Panc1 (cell line): ENCODE results near the gene TXLNA. TPM values are rescaled to one million over a fixed set of nuclear protein-coding genes. Genes with fewer than 3 reads are reported as not detected.

Experiments used
- ATAC-seq: fragments of 200-7000 bp; cut with Tn5 transposase; 2 replicates; pipeline ENCODE4 v1.9.1; 2020; ENCODE audit warnings: mild to moderate bottlenecking, moderate library complexity
- BruUV-seq: library from RNA; stranded (reverse); fragments of 400-500 nt; replicated peaks from 2 replicates; lab custom pipeline; 2021; lab: Mats Ljungman, UMichigan
- CTCF ChIA-PET: fragments of 300-600 bp; sonication (Branson Sonifier 250); formaldehyde crosslinking; loops from one replicate; lab custom pipeline; 2022; ENCODE audit warnings: antibody characterized with exemption; lab: Charles Lee
- POLR2A ChIA-PET: fragments of 300-600 bp; sonication (Branson Sonifier 250); formaldehyde crosslinking; loops from one replicate; lab custom pipeline; 2022; ENCODE audit warnings: antibody characterized with exemption; lab: Charles Lee
- DNase-seq: peaks from one replicate; pipeline ENCODE4 v3.0.0-alpha.2; 2010; ENCODE audit warnings: low read depth, low spot score
- H3K27ac ChIP-seq: 2 replicates; pipeline ENCODE4 v1.5.1; 2011; ENCODE audit warnings: mild to moderate bottlenecking, low read length, inconsistent platforms
- H3K27me3 ChIP-seq: fragments of 200-500 bp; sonication (Bioruptor generic); 2 replicates; pipeline ENCODE4 v1.6.0; 2014; ENCODE audit warnings: low read length, inconsistent platforms; ENCODE audit not compliant: control insufficient read depth, insufficient read depth
- H3K36me3 ChIP-seq: fragments of 200-500 bp; sonication (Bioruptor generic); 2 replicates; pipeline ENCODE4 v1.5.1; 2014; ENCODE audit warnings: inconsistent platforms, mild to moderate bottlenecking, low read length, moderate library complexity; ENCODE audit not compliant: control insufficient read depth, insufficient read depth
- H3K4me1 ChIP-seq: 2 replicates; pipeline ENCODE4 v1.5.1; 2011; ENCODE audit warnings: inconsistent platforms, mild to moderate bottlenecking, low read length, moderate library complexity; ENCODE audit not compliant: control insufficient read depth, insufficient read depth
- H3K4me3 ChIP-seq, 2 experiments: 2 replicates each; pipeline ENCODE4 v1.5.1; 2011 to 2012; ENCODE audit warnings: low read depth in 2 of 2, low read length in 2 of 2, mild to moderate bottlenecking in 2 of 2, inconsistent platforms in 1 of 2, moderate library complexity in 1 of 2
- H3K9me3 ChIP-seq: fragments of 200-500 bp; sonication (Bioruptor generic); 2 replicates; pipeline ENCODE4 v1.5.1; 2014; ENCODE audit warnings: low read depth, mild to moderate bottlenecking, inconsistent platforms, low read length, moderate library complexity; ENCODE audit not compliant: control insufficient read depth, insufficient read depth
- CTCF ChIP-seq: fragments of 450-650 bp; IDR thresholded peaks from 2 replicates; pipeline ENCODE4 v1.5.1; 2017; ENCODE audit warnings: mild to moderate bottlenecking
- POLR2AphosphoS5 ChIP-seq: IDR thresholded peaks from 2 replicates; pipeline ENCODE4 v1.6.1; 2012; ENCODE audit warnings: mild to moderate bottlenecking, low read depth, low read length, moderate library complexity
- REST ChIP-seq, 2 experiments: IDR thresholded peaks; 2 replicates each; pipeline ENCODE4 v1.6.1; 2011 to 2012; ENCODE audit warnings: low read depth in 2 of 2, control low read depth in 1 of 2, low read length in 1 of 2, mild to moderate bottlenecking in 1 of 2, moderate library complexity in 1 of 2; ENCODE audit not compliant: insufficient read depth in 1 of 2
- SIN3A ChIP-seq: IDR thresholded peaks from 2 replicates; pipeline ENCODE4 v1.6.1; 2012; ENCODE audit warnings: low read depth, mild to moderate bottlenecking, low read length, moderate library complexity, borderline replicate concordance; ENCODE audit not compliant: insufficient read depth
- TCF7L2 ChIP-seq: IDR thresholded peaks from 2 replicates; pipeline ENCODE4 v1.6.1; 2011; ENCODE audit warnings: mild to moderate bottlenecking, low read depth, low read length, inconsistent platforms
- in situ Hi-C: cut with HindIII; loops from 2 replicates; pipeline ENCODE4 v1.10.0; 2016; ENCODE audit warnings: low sequenced_read_pairs, low pct_unique_long_range_greater_than_20kb
- intact Hi-C: fragments of 100-400 bp; cut with micrococcal nuclease; formaldehyde crosslinking; loops from one replicate; pipeline ENCODE4 v1.10.0; 2022; ENCODE audit not compliant: unreplicated experiment
- total RNA-seq: library from RNA; stranded (reverse); gene quantifications from one replicate; pipeline ENCODE4 v1.2.1, GENCODE V29; 2021; ENCODE audit not compliant: unreplicated experiment

Gene TXLNA
- total RNA-seq, 1 experiment from 2014 or later: 115 TPM

GRCh38 chr1:32240140-32240951, 60.9 kb downstream of the TXLNA start:
- ATAC-seq (peak; percentile 76), DNase-seq (no peak)
- in situ Hi-C loops: no loop called here
- Histone ChIP-seq H3K27me3 (no peaks in the 10 kb centered on the region), H3K36me3 (no peaks in the 10 kb centered on the region), H3K27ac (peak overlapping the region; percentile 82), H3K4me1 (peaks cover 12% of the 10 kb centered on the region), H3K9me3 (no peaks in the 10 kb centered on the region), H3K4me3 (peak overlapping the region; percentile 60 to 90)
- no TSS peak for BruUV-seq
- TF ChIP-seq TCF7L2: no peak
- peak; percentile 72 for TF ChIP-seq CTCF
- no peak for TF ChIP-seq REST (IDR thresholded peaks at IDR 0.05; ENCODE audit: insufficient read depth in 1 of 2, low read depth in 2 of 2, low read length in 1 of 2)
- peak; percentile 74; the same call in 1 of the 2 replicates for TF ChIP-seq SIN3A
- peak; percentile 63; the same call in 1 of the 2 replicates for TF ChIP-seq POLR2AphosphoS5
- POLR2A ChIA-PET: interaction anchor here (0.7 to 1.2 kb wide), 4 partner anchors 13 to 486 kb away, joined by 3 to 7 read pairs (median 4); no protein-coding TSS in a partner anchor
- CTCF ChIA-PET: interaction anchor here (0.6 to 1.9 kb wide), 4 partner anchors 24 to 76 kb away, joined by 4 to 18 read pairs (median 8); no protein-coding TSS in a partner anchor
- intact Hi-C loops: no loop called here

- Histone ChIP-seq H3K9me3 (no peaks in the 10 kb centered on the region), H3K27me3 (no peaks in the 10 kb centered on the region), H3K4me1 (peaks cover 12% of the 10 kb centered on the region), H3K4me3 (peak overlapping the region; percentile 60 to 90), H3K27ac (peak overlapping the region; percentile 82), H3K36me3 (no peaks in the 10 kb centered on the region)
- ChIA-PET CTCF (interaction anchor here (0.6 to 1.9 kb wide), 5 partner anchors 16 to 75 kb away, joined by 3 to 18 read pairs (median 4); no protein-coding TSS in a partner anchor), POLR2A (interaction anchor here (0.5 to 1.2 kb wide), 5 partner anchors 12 to 40 kb away, joined by 3 to 10 read pairs (median 5); no protein-coding TSS in a partner anchor)
- DNase-seq: no peak
- 0 out of 2 replicates have a peak, but pooled peaks have one; percentile 37 for TF ChIP-seq TCF7L2
- TF ChIP-seq CTCF: peak; percentile 12; the same call in 1 of the 2 replicates
- no peak for TF ChIP-seq REST (IDR thresholded peaks at IDR 0.05; ENCODE audit: insufficient read depth in 1 of 2, low read depth in 2 of 2, low read length in 1 of 2)
- no TSS peak for BruUV-seq
- ATAC-seq: peak; percentile 73
- in situ Hi-C loops: no loop called here
- intact Hi-C loops: no loop called here
These were observed 61.7 kb downstream of the TXLNA start for GRCh38 chr1:32241001-32241763.
